ENCODE data around the gene LRMDA.

The LRMDA gene

DNA sequence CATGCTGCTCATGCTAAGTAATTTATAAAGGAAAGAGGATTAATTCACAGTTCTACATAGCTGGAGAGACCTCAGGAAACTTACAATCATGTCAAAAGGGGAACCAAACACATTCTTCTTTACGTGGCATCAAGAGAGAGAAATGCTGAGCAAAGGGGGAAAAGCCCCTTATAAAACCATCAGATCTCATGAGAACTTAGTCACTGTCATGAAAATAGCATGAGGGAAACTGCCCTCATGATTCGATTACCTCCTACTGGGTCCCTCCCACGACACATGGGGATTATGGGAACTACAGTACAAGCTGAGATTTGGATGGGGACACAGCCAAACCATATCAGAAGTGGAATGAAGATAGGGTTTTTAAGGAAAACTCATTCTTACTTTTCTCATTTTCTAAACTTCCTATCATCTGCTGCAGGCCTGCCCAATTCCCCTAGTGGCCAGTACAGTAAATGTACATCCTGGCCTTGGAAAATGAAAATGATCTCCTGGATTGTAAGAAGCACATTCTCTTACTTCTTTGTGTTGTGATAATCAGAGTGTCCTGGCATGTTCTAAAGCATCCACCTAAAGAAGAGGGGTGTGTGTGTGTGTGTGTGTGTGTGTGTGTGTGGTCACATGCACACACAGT, 421.5 kb downstream of the LRMDA start:
- no peaks in the 10 kb centered on the region for H3K79me2 ChIP-seq (ENCODE audit: control insufficient read depth, insufficient read depth, low read length)
- H2AK5ac ChIP-seq (ENCODE audit: low read length): no peak overlapping the region
- no peak overlapping the region for H4K8ac ChIP-seq (ENCODE audit: low read depth, low read length)
- no peaks in the 10 kb centered on the region for H3K4me1 ChIP-seq (ENCODE audit: control insufficient read depth, low read depth, low read length)
- H3K79me1 ChIP-seq (ENCODE audit: low read length): no peaks in the 10 kb centered on the region
- no peak overlapping the region for H2BK15ac ChIP-seq (replicated peaks; ENCODE audit: low read depth)
- H3K23ac ChIP-seq (ENCODE audit: low read length): no peak overlapping the region
- H3K4me3 ChIP-seq (ENCODE audit: low read length): no peak overlapping the region
- no peak overlapping the region for H2BK5ac ChIP-seq (ENCODE audit: low read length)
- no peak overlapping the region for H3K4ac ChIP-seq (ENCODE audit: low read depth, low read length)
- WGBS (ENCODE audit: extremely low coverage, insufficient coverage, low lambda C conversion rate): no CpG with 5 or more reads among the region's 3 CpGs
- H2BK120ac ChIP-seq (ENCODE audit: low read depth, low read length): no peak overlapping the region
- no peak overlapping the region for H3K9ac ChIP-seq (ENCODE audit: low read length)
- no peak for DNase-seq
- no peaks in the 10 kb centered on the region for H3K36me3 ChIP-seq (ENCODE audit: control insufficient read depth, insufficient read depth, low read length)
- no peak overlapping the region for H3K18ac ChIP-seq (ENCODE audit: low read length)
- no peak overlapping the region for H4K5ac ChIP-seq (ENCODE audit: low read length)
- no peak overlapping the region for H3K27ac ChIP-seq (ENCODE audit: low read depth, low read length)
- no peaks in the 10 kb centered on the region for H3K27me3 ChIP-seq (ENCODE audit: insufficient read depth, low read length, poor library complexity)
- H3K56ac ChIP-seq (ENCODE audit: low read length): no peak overlapping the region
- no peak overlapping the region for H3K4me2 ChIP-seq (ENCODE audit: low read length)

DNA sequence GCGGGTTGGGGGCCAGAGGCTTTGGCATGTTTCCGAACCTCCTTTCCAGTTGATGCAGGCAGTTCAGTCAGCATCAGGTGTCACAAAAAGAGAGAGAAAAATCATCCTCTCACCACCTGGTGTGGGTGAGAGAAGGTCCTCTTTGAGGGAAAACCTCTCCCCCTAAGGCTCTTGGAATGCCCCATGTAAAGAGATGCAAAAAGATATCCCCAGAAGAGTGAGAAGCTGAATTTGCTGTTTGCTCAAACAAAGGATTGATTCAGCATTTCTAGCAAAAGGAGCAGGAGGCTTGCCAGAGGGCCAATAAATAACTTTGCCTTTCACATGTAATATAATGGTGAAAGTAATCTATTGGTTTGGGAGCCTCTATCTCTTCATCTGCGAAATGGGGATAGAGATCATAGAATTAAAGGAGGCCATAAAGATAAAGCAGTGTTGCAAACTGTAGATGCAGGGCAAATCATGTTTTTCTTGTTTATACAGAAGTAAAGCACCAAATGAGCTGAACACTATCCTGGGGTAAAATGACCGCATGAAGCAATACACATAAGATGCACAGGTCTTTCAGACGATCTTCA, 425.9 kb downstream of the LRMDA start:
- Histone ChIP-seq H3K4me1 (ENCODE audit: control insufficient read depth, low read depth, low read length) (no peaks in the 10 kb centered on the region), H3K4me3 (ENCODE audit: low read length) (no peak overlapping the region), H3K79me1 (ENCODE audit: low read length) (no peaks in the 10 kb centered on the region), H3K56ac (ENCODE audit: low read length) (no peak overlapping the region), H4K8ac (ENCODE audit: low read depth, low read length) (no peak overlapping the region), H3K23ac (ENCODE audit: low read length) (no peak overlapping the region), H3K36me3 (ENCODE audit: control insufficient read depth, insufficient read depth, low read length) (no peaks in the 10 kb centered on the region), H4K5ac (ENCODE audit: low read length) (no peak overlapping the region), H3K79me2 (ENCODE audit: control insufficient read depth, insufficient read depth, low read length) (no peaks in the 10 kb centered on the region), H3K18ac (ENCODE audit: low read length) (no peak overlapping the region), H2BK15ac (replicated peaks; ENCODE audit: low read depth) (no peak overlapping the region), H3K27ac (ENCODE audit: low read depth, low read length) (no peak overlapping the region), H2BK120ac (ENCODE audit: low read depth, low read length) (no peak overlapping the region), H3K4me2 (ENCODE audit: low read length) (no peak overlapping the region), H3K4ac (ENCODE audit: low read depth, low read length) (no peak overlapping the region), H3K27me3 (ENCODE audit: insufficient read depth, low read length, poor library complexity) (no peaks in the 10 kb centered on the region), H3K9ac (ENCODE audit: low read length) (no peak overlapping the region), H2AK5ac (ENCODE audit: low read length) (no peak overlapping the region), H2BK5ac (ENCODE audit: low read length) (no peak overlapping the region)
- no peak for DNase-seq
- WGBS (ENCODE audit: extremely low coverage, insufficient coverage, low lambda C conversion rate): no CpG with 5 or more reads among the region's 5 CpGs

DNA sequence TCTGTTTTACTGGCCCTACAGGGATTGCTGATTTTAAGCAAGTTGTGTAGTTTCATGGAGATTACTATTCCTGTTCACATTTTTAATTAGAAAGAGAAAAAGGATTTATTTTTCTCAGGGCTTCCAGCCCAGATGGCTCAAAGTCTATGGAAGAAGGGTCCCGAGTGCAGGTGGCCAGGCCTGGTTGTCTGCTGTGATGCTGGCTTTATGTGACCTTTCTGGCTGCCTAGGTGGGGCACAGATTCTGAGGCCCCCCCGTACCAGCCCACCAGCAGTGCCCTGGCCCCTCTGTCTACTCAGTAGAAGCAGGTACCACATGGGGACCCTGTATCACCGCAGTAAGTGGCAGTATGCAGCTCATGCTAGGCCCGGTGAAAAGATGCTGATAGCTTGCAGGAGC, 426.5 kb downstream of the LRMDA start:
- Histone ChIP-seq H3K18ac (ENCODE audit: low read length) (no peak overlapping the region), H2BK5ac (ENCODE audit: low read length) (no peak overlapping the region), H3K56ac (ENCODE audit: low read length) (no peak overlapping the region)

DNA sequence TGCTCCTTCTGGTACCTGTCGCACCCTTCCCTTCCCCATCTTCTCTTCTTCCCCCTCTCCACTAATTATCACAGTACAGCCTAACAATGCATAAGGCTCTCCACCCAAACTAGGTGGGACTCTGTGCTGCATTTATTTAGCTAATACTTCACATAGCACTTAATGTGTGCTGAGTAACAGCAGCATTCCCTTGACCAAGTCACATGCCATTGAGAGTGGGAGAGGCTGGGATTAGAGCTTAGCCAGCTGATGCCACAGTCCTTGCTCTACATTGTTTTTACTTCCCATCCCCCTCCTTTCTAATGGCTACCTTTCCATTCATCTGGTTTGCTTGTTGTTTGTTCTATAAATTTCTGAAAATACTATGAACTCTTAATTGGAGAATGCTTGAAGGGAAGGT, 426.9 kb downstream of the LRMDA start:
- Histone ChIP-seq H3K79me2 (ENCODE audit: control insufficient read depth, insufficient read depth, low read length) (no peaks in the 10 kb centered on the region), H2BK5ac (ENCODE audit: low read length) (no peak overlapping the region), H3K18ac (ENCODE audit: low read length) (no peak overlapping the region), H4K5ac (ENCODE audit: low read length) (no peak overlapping the region), H3K9ac (ENCODE audit: low read length) (no peak overlapping the region), H3K4me1 (ENCODE audit: control insufficient read depth, low read depth, low read length) (no peaks in the 10 kb centered on the region), H3K27ac (ENCODE audit: low read depth, low read length) (no peak overlapping the region), H3K4me3 (ENCODE audit: low read length) (no peak overlapping the region), H3K4ac (ENCODE audit: low read depth, low read length) (no peak overlapping the region), H3K36me3 (ENCODE audit: control insufficient read depth, insufficient read depth, low read length) (no peaks in the 10 kb centered on the region), H3K27me3 (ENCODE audit: insufficient read depth, low read length, poor library complexity) (no peaks in the 10 kb centered on the region), H2BK120ac (ENCODE audit: low read depth, low read length) (no peak overlapping the region), H3K4me2 (ENCODE audit: low read length) (no peak overlapping the region), H3K23ac (ENCODE audit: low read length) (no peak overlapping the region), H4K8ac (ENCODE audit: low read depth, low read length) (no peak overlapping the region), H3K79me1 (ENCODE audit: low read length) (no peaks in the 10 kb centered on the region), H2BK15ac (replicated peaks; ENCODE audit: low read depth) (no peak overlapping the region), H3K56ac (ENCODE audit: low read length) (no peak overlapping the region), H2AK5ac (ENCODE audit: low read length) (no peak overlapping the region)
- no CpG with 5 or more reads among the region's 1 CpG for WGBS (ENCODE audit: extremely low coverage, insufficient coverage, low lambda C conversion rate)
- DNase-seq: peak; percentile 26

More for the DNA sequence above, 426.5 kb downstream of the LRMDA start:
- no peak overlapping the region for H2AK5ac ChIP-seq (ENCODE audit: low read length)
- no peak overlapping the region for H3K27ac ChIP-seq (ENCODE audit: low read depth, low read length)
- H2BK15ac ChIP-seq (replicated peaks; ENCODE audit: low read depth): no peak overlapping the region
- no peaks in the 10 kb centered on the region for H3K4me1 ChIP-seq (ENCODE audit: control insufficient read depth, low read depth, low read length)
- no peak overlapping the region for H3K9ac ChIP-seq (ENCODE audit: low read length)
- no peak overlapping the region for H4K8ac ChIP-seq (ENCODE audit: low read depth, low read length)
- DNase-seq: no peak
- H3K4me2 ChIP-seq (ENCODE audit: low read length): no peak overlapping the region
- no CpG with 5 or more reads among the region's 4 CpGs for WGBS (ENCODE audit: extremely low coverage, insufficient coverage, low lambda C conversion rate)
- H3K79me2 ChIP-seq (ENCODE audit: control insufficient read depth, insufficient read depth, low read length): no peaks in the 10 kb centered on the region
- no peaks in the 10 kb centered on the region for H3K36me3 ChIP-seq (ENCODE audit: control insufficient read depth, insufficient read depth, low read length)
- H3K79me1 ChIP-seq (ENCODE audit: low read length): no peaks in the 10 kb centered on the region
- H4K5ac ChIP-seq (ENCODE audit: low read length): no peak overlapping the region
- H2BK120ac ChIP-seq (ENCODE audit: low read depth, low read length): no peak overlapping the region
- H3K27me3 ChIP-seq (ENCODE audit: insufficient read depth, low read length, poor library complexity): no peaks in the 10 kb centered on the region
- no peak overlapping the region for H3K23ac ChIP-seq (ENCODE audit: low read length)
- peak overlapping the region; percentile 39 for H3K4ac ChIP-seq (ENCODE audit: low read depth, low read length)
- H3K4me3 ChIP-seq (ENCODE audit: low read length): no peak overlapping the region

DNA sequence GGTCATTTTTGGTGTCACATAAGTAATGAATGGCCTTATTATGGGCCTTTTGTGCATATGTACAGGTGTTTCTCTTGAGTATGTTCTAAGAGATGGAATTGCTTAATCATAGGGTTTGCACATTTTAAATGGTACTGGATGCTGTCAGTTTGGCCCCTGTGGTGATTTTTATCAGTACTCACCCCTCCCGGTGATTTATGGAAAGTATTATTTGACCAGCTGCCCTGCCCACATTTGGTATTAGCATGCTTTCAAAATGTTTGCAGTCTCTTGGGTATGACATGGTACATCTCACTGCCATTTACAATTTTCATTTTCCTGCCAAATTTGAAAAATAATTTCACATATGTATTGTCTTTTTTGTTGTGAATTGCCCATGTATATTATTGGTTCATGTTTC, 427.7 kb downstream of the LRMDA start:
- Histone ChIP-seq H3K27ac (ENCODE audit: low read depth, low read length) (no peak overlapping the region), H2BK120ac (ENCODE audit: low read depth, low read length) (no peak overlapping the region), H3K56ac (ENCODE audit: low read length) (no peak overlapping the region), H3K9ac (ENCODE audit: low read length) (no peak overlapping the region), H4K5ac (ENCODE audit: low read length) (no peak overlapping the region), H3K23ac (ENCODE audit: low read length) (no peak overlapping the region), H3K36me3 (ENCODE audit: control insufficient read depth, insufficient read depth, low read length) (no peaks in the 10 kb centered on the region), H3K4me1 (ENCODE audit: control insufficient read depth, low read depth, low read length) (no peaks in the 10 kb centered on the region), H4K8ac (ENCODE audit: low read depth, low read length) (no peak overlapping the region), H2AK5ac (ENCODE audit: low read length) (no peak overlapping the region), H3K4me2 (ENCODE audit: low read length) (no peak overlapping the region), H2BK15ac (replicated peaks; ENCODE audit: low read depth) (no peak overlapping the region), H3K4me3 (ENCODE audit: low read length) (no peak overlapping the region), H3K79me2 (ENCODE audit: control insufficient read depth, insufficient read depth, low read length) (no peaks in the 10 kb centered on the region), H3K27me3 (ENCODE audit: insufficient read depth, low read length, poor library complexity) (no peaks in the 10 kb centered on the region), H3K79me1 (ENCODE audit: low read length) (no peaks in the 10 kb centered on the region), H3K4ac (ENCODE audit: low read depth, low read length) (no peak overlapping the region), H2BK5ac (ENCODE audit: low read length) (no peak overlapping the region), H3K18ac (ENCODE audit: low read length) (no peak overlapping the region)
- no peak for DNase-seq
- no CpG with 5 or more reads among the region's 1 CpG for WGBS (ENCODE audit: extremely low coverage, insufficient coverage, low lambda C conversion rate)

DNA sequence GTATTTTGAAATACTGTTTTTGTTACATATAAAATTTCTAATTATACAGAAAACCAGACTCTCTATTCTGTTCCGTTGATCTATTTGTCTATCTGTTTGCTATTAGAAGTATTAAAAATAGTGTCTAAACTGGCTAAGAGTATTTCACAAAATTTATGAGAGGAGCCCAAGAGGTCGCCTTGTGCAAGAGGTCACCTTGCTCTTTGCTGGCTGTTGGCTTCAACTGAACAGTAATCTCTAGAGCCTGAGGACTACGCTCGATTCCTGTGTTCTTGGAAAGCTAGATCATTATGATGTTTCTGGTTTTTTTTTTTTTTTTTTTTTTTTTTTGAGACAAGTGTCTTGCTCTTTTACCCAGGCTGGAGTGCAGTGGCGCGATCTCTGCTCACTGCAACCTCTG, 428.6 kb downstream of the LRMDA start:
- H3K27me3 ChIP-seq (ENCODE audit: insufficient read depth, low read length, poor library complexity): no peaks in the 10 kb centered on the region
- no CpG with 5 or more reads among the region's 6 CpGs for WGBS (ENCODE audit: extremely low coverage, insufficient coverage, low lambda C conversion rate)
- no peak overlapping the region for H3K4me2 ChIP-seq (ENCODE audit: low read length)
- no peaks in the 10 kb centered on the region for H3K4me1 ChIP-seq (ENCODE audit: control insufficient read depth, low read depth, low read length)
- H3K9ac ChIP-seq (ENCODE audit: low read length): no peak overlapping the region
- H3K4ac ChIP-seq (ENCODE audit: low read depth, low read length): no peak overlapping the region
- H3K36me3 ChIP-seq (ENCODE audit: control insufficient read depth, insufficient read depth, low read length): no peaks in the 10 kb centered on the region
- no peak overlapping the region for H3K4me3 ChIP-seq (ENCODE audit: low read length)
- H3K56ac ChIP-seq (ENCODE audit: low read length): no peak overlapping the region
- H2BK120ac ChIP-seq (ENCODE audit: low read depth, low read length): no peak overlapping the region
- H2BK5ac ChIP-seq (ENCODE audit: low read length): no peak overlapping the region
- no peak overlapping the region for H3K27ac ChIP-seq (ENCODE audit: low read depth, low read length)
- no peak for DNase-seq
- no peaks in the 10 kb centered on the region for H3K79me1 ChIP-seq (ENCODE audit: low read length)
- no peak overlapping the region for H3K18ac ChIP-seq (ENCODE audit: low read length)
- no peak overlapping the region for H4K5ac ChIP-seq (ENCODE audit: low read length)
- no peak overlapping the region for H2AK5ac ChIP-seq (ENCODE audit: low read length)
- H4K8ac ChIP-seq (ENCODE audit: low read depth, low read length): no peak overlapping the region
- H2BK15ac ChIP-seq (replicated peaks; ENCODE audit: low read depth): no peak overlapping the region
- H3K79me2 ChIP-seq (ENCODE audit: control insufficient read depth, insufficient read depth, low read length): no peaks in the 10 kb centered on the region
- H3K23ac ChIP-seq (ENCODE audit: low read length): no peak overlapping the region
